Fibroblast of skin of abdomen (primary cell): ENCODE data around the gene ELF4.
A peak's percentile ranks its signal among the peaks of the same experiment; 100 is the strongest.

ENCODE experiments used
- DNase-seq: peaks from one replicate; pipeline ENCODE4 v3.0.0-alpha.2; 2013

ELF4 gene

GRCh38 chrX:130083656-130084382 lies 26.5 kb downstream of the ELF4 start:
- DNase-seq = no peak

GRCh38 chrX:130083107-130083490 lies 27.2 kb downstream of the ELF4 start:
- no peak for DNase-seq

GRCh38 chrX:130082244-130083106 lies 27.8 kb downstream of the ELF4 start:
- DNase-seq = no peak

GRCh38 chrX:130081421-130082045 lies 28.8 kb downstream of the ELF4 start:
- no peak for DNase-seq

GRCh38 chrX:130080791-130081367 lies 29.4 kb downstream of the ELF4 start:
- DNase-seq = no peak

GRCh38 chrX:130079824-130080406 lies 30.4 kb downstream of the ELF4 start:
- peak; percentile 70 for DNase-seq

GRCh38 chrX:130075777-130076176 lies 34.5 kb downstream of the ELF4 start:
- no peak for DNase-seq

- DNase-seq = no peak
Measured at GRCh38 chrX:130072345-130072740, 38.0 kb downstream of the ELF4 start.

GRCh38 chrX:130071611-130072344 lies 38.5 kb downstream of the ELF4 start:
- DNase-seq = no peak

- no peak for DNase-seq
Measured at GRCh38 chrX:130066975-130067615, 43.2 kb downstream of the ELF4 start.

- peak; percentile 55 for DNase-seq
Measured at GRCh38 chrX:130060122-130061069, 49.9 kb downstream of the ELF4 start.

GRCh38 chrX:130058652-130059051 lies 51.6 kb downstream of the ELF4 start:
- DNase-seq = no peak

GRCh38 chrX:130057209-130057608 lies 53.1 kb downstream of the ELF4 start:
- no peak for DNase-seq

GRCh38 chrX:130055899-130056298 lies 54.4 kb downstream of the ELF4 start:
- DNase-seq = no peak

GRCh38 chrX:130055103-130055502 lies 55.2 kb downstream of the ELF4 start:
- DNase-seq = peak; percentile 67

- DNase-seq = no peak
Measured at GRCh38 chrX:130053236-130053635, 57.1 kb downstream of the ELF4 start.

- DNase-seq = no peak
Measured at GRCh38 chrX:130051176-130051845, 59.0 kb downstream of the ELF4 start.

- no peak for DNase-seq
Measured at GRCh38 chrX:130049821-130050220, 60.5 kb downstream of the ELF4 start.

GRCh38 chrX:130048686-130049222 lies 61.5 kb downstream of the ELF4 start:
- no peak for DNase-seq
